ENCODE results near the gene TRIP10. TPM values are rescaled to one million over a fixed set of nuclear protein-coding genes. Genes with fewer than 3 reads are reported as not detected.
A peak's percentile ranks its signal among the peaks of the same experiment; 100 is the strongest.
"Not testable (repeated sequence)": the region's sequence is repeated elsewhere in the genome, so short reads cannot be mapped to it uniquely, and the experiment has no call there.

TRIP10 gene
- total RNA-seq, 1 donor from 2014 or later, result 25.0 TPM

- DNase-seq (ENCODE audit: low read depth in 2 of 2), result no peak
Observed at GRCh38 chr19:6794686-6795431, 55.4 kb downstream of the TRIP10 start.

DNA sequence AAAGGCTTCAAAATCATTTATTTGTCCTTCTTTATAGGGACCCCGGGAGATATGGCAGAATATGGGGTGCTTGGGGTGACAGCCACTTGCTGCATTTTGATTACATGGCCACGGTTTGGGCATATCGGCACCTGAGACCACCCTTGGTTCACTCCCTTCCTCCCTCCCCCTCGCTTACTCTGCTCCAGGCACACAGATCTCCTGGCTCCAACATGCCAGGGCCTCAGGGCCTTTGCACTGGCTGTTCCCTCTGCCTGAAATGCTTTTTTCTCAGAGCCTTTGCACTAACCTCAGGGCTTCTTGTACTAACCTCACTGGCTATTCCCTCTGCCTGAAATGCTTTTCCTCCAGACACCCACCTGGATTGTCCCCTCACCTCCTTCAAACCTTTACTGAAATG lies 56.8 kb downstream of the TRIP10 start:
- DNase-seq (ENCODE audit: low read depth in 2 of 2), result no peak

- DNase-seq (ENCODE audit: low read depth in 2 of 2), result no peak
Observed at GRCh38 chr19:6797646-6798045, 58.2 kb downstream of the TRIP10 start.

DNA sequence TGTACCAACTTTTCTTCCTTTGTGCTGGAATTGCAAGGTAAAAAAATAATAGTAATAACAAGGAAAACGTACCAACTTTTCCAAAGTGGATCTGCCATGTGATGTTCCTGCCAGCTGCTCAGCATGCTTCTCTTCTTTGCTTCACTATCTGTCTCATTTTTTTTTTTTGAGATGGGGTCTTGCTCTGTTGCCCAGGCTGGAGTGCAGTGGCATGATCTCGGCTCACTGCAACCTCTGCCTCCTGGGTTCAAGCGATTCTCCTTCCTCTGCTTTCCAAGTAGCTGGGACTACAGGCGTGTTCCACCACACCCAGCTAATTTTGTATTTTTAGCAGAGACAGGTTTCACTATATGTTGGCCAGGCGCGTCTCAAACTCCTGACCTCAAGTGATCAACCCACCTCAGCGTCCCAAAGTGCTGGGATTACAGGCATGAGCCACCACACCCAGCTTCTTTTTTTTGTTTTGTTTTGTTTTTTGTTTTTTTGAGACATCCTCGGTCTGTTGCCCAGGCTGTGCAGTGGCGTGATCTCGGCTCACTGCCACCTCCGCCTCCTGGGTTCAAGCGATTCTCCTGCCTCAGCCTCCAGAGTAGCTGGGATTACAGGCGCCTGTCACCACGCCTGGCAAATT lies 60.8 kb downstream of the TRIP10 start:
- not testable (repeated sequence) for DNase-seq (ENCODE audit: low read depth in 2 of 2)

DNA sequence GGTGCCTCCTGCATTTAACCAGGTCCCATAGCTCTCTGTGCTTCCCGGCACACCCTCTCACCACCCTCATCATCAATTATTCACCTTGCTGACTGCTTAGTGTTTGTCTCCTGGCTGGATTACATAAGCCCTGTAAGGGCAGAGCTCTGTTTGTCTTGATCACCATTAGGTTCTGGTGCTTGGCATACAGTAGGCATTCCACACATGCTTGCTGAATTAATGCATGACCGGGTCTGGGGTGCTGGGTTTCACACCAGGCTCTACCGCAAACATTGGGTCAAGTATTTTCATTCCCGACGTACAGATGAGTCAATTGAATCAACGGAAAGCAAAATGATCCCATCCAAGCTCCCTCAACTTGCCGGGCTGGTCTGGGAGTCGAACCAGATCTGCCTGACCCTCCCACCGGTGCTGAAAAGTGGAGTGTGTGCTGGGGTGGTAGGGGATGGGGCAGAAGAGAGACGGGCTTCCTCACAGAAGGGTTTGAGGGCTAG lies 61.6 kb downstream of the TRIP10 start:
- DNase-seq (ENCODE audit: low read depth in 2 of 2), result peak in 1 of 2 donors; percentile 53

Other genes with a start within 250 kb of the TRIP10 start
- not detected in 2 replicates for gene TUBB4A, start 237.4 kb upstream of the TRIP10 start, total RNA-seq
- gene TNFSF9, start 208.7 kb upstream of the TRIP10 start, total RNA-seq, result 0.39 and 0.63 TPM in 2 replicates
- not detected in 2 replicates for gene CD70, start 148.5 kb upstream of the TRIP10 start, total RNA-seq
- not detected in 2 replicates for gene TNFSF14, start 69.5 kb upstream of the TRIP10 start, total RNA-seq
- 0.51 TPM in 2 replicates for gene C3, start 19.0 kb upstream of the TRIP10 start, total RNA-seq
- 32.1 and 48.3 TPM in 2 replicates for gene GPR108, start 2.1 kb upstream of the TRIP10 start, total RNA-seq
- 3.2 and 3.8 TPM in 2 replicates for gene SH2D3A, start 27.8 kb downstream of the TRIP10 start, total RNA-seq
- under 0.01 and 0.13 TPM in 2 replicates for gene VAV1, start 33.0 kb downstream of the TRIP10 start, total RNA-seq
- gene ADGRE1, start 147.9 kb downstream of the TRIP10 start, total RNA-seq, result not detected in 2 replicates